K562 (cell line): ENCODE results near the gene PRR23E.

Experiments
- ATF1 ChIP-seq, 2 experiments: fragments of 450-650 bp in 1 of 2; IDR thresholded peaks; 2 replicates each; pipeline ENCODE4 v1.6.1; 2016; ENCODE audit warnings: missing compliant biosample characterization in 1 of 2, missing genetic modification characterization in 1 of 2
- DPF2 ChIP-seq: fragments of 450-650 bp; IDR thresholded peaks from 2 replicates; pipeline ENCODE4 v1.6.1; 2016
- KAT7 ChIP-seq: sonication (generic); formaldehyde crosslinking; IDR thresholded peaks from 2 replicates; pipeline ENCODE4 v1.8.0; 2022; ENCODE audit warnings: missing genetic modification reagents, mild to moderate bottlenecking, borderline replicate concordance
- POLR2A ChIP-seq: fragments of 450-650 bp; conservative IDR thresholded peaks from 2 replicates; pipeline ENCODE4 v1.6.1; 2016
- U2AF2 ChIP-seq: fragments of 200-400 bp; formaldehyde crosslinking; optimal IDR thresholded peaks from 2 replicates; pipeline ENCODE3; 2017; ENCODE audit warnings: low read depth, mild to moderate bottlenecking, low read length
- TF ChIP-seq, protein P1 (sequence below), 3 experiments: IDR thresholded peaks in 2 of 3; conservative IDR thresholded peaks in 1 of 3; 2 replicates each; pipeline ENCODE4 v1.5.1; 2011 to 2012; ENCODE audit warnings: low read length in 3 of 3, mild to moderate bottlenecking in 3 of 3, control low read depth in 2 of 3, improper control_type of control experiment in 1 of 3, inconsistent platforms in 1 of 3, low read depth in 1 of 3, mixed read lengths in 1 of 3, moderate library complexity in 1 of 3; ENCODE audit not compliant: insufficient read depth in 2 of 3

DNA sequence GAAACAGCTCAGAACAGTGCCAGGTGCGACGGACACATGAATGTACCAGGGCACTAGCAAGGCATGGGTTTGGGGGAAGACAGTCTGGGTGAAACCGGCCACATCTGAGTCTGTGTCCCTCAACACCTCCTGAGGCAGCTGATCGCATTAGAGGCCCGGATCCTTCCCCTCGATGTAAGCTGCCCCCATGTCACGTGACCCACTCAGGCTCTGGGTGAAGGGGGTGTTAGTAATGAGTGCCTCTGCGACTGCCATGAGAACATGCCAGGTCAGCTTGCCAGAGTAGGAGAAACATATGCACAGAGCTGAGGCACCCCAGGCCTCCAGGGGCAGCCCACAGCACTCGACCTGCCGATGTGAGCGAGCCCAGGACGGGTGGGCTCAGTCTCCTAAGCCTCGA lies 29.7 kb downstream of the PRR23E start:
- TF ChIP-seq ATF1 (CRISPR knock-in tag; IDR thresholded peaks at IDR 0.05) (no peak), ATF1 (tag; IDR thresholded peaks at IDR 0.05) (no peak), POLR2A (no peak), KAT7 (CRISPR knock-in tag) (no peak), U2AF2 (no peak), DPF2 (no peak)
- TF ChIP-seq, protein P1, sequence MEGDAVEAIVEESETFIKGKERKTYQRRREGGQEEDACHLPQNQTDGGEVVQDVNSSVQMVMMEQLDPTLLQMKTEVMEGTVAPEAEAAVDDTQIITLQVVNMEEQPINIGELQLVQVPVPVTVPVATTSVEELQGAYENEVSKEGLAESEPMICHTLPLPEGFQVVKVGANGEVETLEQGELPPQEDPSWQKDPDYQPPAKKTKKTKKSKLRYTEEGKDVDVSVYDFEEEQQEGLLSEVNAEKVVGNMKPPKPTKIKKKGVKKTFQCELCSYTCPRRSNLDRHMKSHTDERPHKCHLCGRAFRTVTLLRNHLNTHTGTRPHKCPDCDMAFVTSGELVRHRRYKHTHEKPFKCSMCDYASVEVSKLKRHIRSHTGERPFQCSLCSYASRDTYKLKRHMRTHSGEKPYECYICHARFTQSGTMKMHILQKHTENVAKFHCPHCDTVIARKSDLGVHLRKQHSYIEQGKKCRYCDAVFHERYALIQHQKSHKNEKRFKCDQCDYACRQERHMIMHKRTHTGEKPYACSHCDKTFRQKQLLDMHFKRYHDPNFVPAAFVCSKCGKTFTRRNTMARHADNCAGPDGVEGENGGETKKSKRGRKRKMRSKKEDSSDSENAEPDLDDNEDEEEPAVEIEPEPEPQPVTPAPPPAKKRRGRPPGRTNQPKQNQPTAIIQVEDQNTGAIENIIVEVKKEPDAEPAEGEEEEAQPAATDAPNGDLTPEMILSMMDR (IDR thresholded peaks at IDR 0.05 in 2 of 3, conservative IDR thresholded peaks at IDR 0.05 in 1 of 3; ENCODE audit: insufficient read depth in 2 of 3, low read depth in 1 of 3, low read length in 3 of 3) = no peak
